ENCODE results near the gene ZNF221. TPM values are rescaled to one million over a fixed set of nuclear protein-coding genes. Genes with fewer than 3 reads are reported as not detected.

Gene ZNF221
- total and polyA plus RNA-seq, 10 donors: 0.09 to 8.7 (median 4.7) TPM

DNA sequence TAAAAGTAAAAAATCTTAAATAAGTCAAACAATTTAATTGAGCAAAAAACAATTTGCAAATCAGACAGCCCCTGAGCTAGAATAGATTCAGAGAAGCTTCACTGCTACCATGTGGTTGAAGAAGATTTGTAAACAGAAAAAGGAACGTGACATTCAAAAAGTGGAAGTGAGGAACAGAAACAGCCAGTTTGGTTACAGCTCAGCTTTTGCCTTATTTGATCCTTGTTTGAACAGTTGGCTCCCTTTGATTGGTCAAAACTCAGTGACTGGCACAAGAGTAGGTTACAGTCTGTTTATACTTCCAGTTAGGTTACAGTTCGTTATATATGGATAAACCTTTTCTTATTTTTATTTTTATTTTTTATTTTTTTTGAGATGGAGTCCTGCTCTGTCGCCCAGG, 5.8 kb downstream of the ZNF221 start:
- Histone ChIP-seq H3K36me3 (peaks cover 0 to 65% (median 13%) of the 10 kb centered on the region in 6 donors), H3K4me3 (no peak overlapping the region), H3K27ac (no peak overlapping the region), H3K9me3 (peaks cover 19 to 99% (median 85%) of the 10 kb centered on the region in 8 donors), H3K27me3 (replicated peaks in 1 of 7) (no peaks in the 10 kb centered on the region), H3K4me1 (peaks cover 0 to 4% (median 0%) of the 10 kb centered on the region in 6 donors)
- DNase-seq: no peak
- intact Hi-C loops (cut with DNase I; ENCODE audit: low total_unique reads): no loop called here
- TF ChIP-seq CTCF (IDR thresholded peaks at IDR 0.05 in 8 of 11, conservative IDR thresholded peaks at IDR 0.05 in 3 of 11) (no peak), POLR2AphosphoS5 (IDR thresholded peaks at IDR 0.05) (no peak), POLR2A (IDR thresholded peaks at IDR 0.05) (no peak)
- 71 to 82% (median 76%) methylated on average over 3 of the region's 3 CpGs for WGBS, 5 donors

GRCh38 chr19:43957891-43958290, 6.9 kb downstream of the ZNF221 start:
- no peak for DNase-seq
- no peak for TF ChIP-seq POLR2AphosphoS5 (IDR thresholded peaks at IDR 0.05)
- TF ChIP-seq CTCF (IDR thresholded peaks at IDR 0.05 in 8 of 11, conservative IDR thresholded peaks at IDR 0.05 in 3 of 11): no peak
- TF ChIP-seq POLR2A (IDR thresholded peaks at IDR 0.05): no peak
- WGBS, 5 donors: 93 to 99% (median 97%) methylated on average over 3 of the region's 3 CpGs
- Histone ChIP-seq H3K36me3 (peaks cover 0 to 74% (median 14%) of the 10 kb centered on the region in 6 donors), H3K4me3 (no peak overlapping the region), H3K9me3 (peaks cover 19 to 100% (median 93%) of the 10 kb centered on the region in 8 donors), H3K27me3 (replicated peaks in 1 of 7) (no peaks in the 10 kb centered on the region), H3K4me1 (no peaks in the 10 kb centered on the region), H3K27ac (no peak overlapping the region)
- intact Hi-C loops (cut with DNase I; ENCODE audit: low total_unique reads): no loop called here

- Histone ChIP-seq H3K4me3 (no peak overlapping the region), H3K27ac (no peak overlapping the region), H3K27me3 (replicated peaks in 1 of 7) (no peaks in the 10 kb centered on the region), H3K4me1 (no peaks in the 10 kb centered on the region), H3K9me3 (peaks cover 25 to 100% (median 100%) of the 10 kb centered on the region in 8 donors), H3K36me3 (peaks cover 6 to 80% (median 31%) of the 10 kb centered on the region in 6 donors)
- DNase-seq: no peak
- intact Hi-C loops (cut with DNase I; ENCODE audit: low total_unique reads): no loop called here
- WGBS, 5 donors: 58 to 74% (median 71%) methylated on average over 3 to 4 of the region's 4 CpGs
- TF ChIP-seq POLR2A (IDR thresholded peaks at IDR 0.05) (no peak), POLR2AphosphoS5 (IDR thresholded peaks at IDR 0.05) (no peak), CTCF (IDR thresholded peaks at IDR 0.05 in 8 of 11, conservative IDR thresholded peaks at IDR 0.05 in 3 of 11) (no peak)
Observed at GRCh38 chr19:43960411-43960810, 9.4 kb downstream of the ZNF221 start.

DNA sequence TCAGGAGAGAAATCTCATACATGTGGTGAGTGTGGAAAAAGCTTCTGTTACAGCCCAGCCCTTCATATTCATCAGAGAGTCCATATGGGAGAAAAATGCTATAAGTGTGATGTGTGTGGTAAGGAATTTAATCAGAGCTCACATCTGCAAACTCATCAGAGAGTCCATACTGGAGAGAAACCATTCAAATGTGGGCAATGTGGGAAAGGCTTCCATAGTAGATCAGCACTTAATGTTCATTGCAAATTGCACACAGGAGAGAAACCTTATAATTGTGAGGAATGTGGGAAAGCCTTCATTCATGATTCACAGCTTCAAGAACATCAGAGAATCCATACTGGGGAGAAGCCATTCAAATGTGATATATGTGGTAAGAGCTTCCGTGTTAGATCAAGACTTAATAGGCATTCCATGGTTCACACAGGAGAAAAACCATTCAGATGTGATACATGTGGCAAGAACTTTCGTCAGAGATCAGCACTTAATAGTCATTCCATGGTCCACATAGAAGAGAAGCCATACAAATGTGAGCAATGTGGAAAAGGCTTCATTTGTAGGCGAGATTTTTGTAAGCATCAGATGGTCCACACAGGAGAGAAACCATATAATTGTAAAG, 15.2 kb downstream of the ZNF221 start:
- peak overlapping the region in 1 of 8 donors; percentile 13 for H3K4me3 ChIP-seq
- intact Hi-C loops (cut with DNase I; ENCODE audit: low total_unique reads): no loop called here
- TF ChIP-seq CTCF (IDR thresholded peaks at IDR 0.05 in 8 of 11, conservative IDR thresholded peaks at IDR 0.05 in 3 of 11) (no peak), POLR2A (IDR thresholded peaks at IDR 0.05) (no peak), POLR2AphosphoS5 (IDR thresholded peaks at IDR 0.05) (no peak)
- H3K36me3 ChIP-seq: peaks cover 16 to 89% (median 45%) of the 10 kb centered on the region in 6 donors
- peaks cover 21 to 100% (median 100%) of the 10 kb centered on the region in 8 donors for H3K9me3 ChIP-seq
- no peaks in the 10 kb centered on the region for H3K4me1 ChIP-seq
- H3K27me3 ChIP-seq (replicated peaks in 1 of 7): no peaks in the 10 kb centered on the region
- 86 to 97% (median 91%) methylated on average over 3 of the region's 3 CpGs for WGBS, 5 donors
- no peak overlapping the region for H3K27ac ChIP-seq
- no peak for DNase-seq

All from spleen (tissue), 11 donors.